ENCODE results near the gene PAQR4.

DNA sequence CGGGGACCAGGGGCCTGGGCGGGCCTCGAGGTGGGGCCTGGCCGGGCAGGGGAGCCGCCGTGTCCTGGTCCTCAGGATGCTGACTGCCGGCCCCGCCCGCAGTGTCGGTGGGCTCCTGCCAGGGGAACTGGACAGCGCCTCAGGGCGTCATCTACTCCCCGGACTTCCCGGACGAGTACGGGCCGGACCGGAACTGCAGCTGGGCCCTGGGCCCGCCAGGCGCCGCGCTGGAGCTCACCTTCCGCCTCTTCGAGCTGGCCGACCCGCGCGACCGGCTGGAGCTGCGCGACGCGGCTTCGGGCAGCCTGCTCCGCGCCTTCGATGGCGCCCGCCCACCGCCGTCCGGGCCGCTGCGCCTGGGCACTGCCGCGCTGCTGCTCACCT, 2.3 kb upstream of the PAQR4 start:
- TF ChIP-seq GATA2 (IDR thresholded peaks at IDR 0.05; ENCODE audit: low read depth, low read length) (no peak), GATA3 (IDR thresholded peaks at IDR 0.05; ENCODE audit: low read depth, low read length) (no peak)
